Suppressor macrophage treated with lipopolysaccharide for 1 hour (primary cell): ENCODE measurements around the gene HMX1.

Experiments used
- DNase-seq, 3 donors: peaks; one replicate each; pipeline ENCODE4 v3.0.0-alpha.2; 2020 to 2022

HMX1 gene

GRCh38 chr4:8909548-8909947 is 37.9 kb upstream of the HMX1 start:
- DNase-seq: no peak

GRCh38 chr4:8908206-8908893 is 36.7 kb upstream of the HMX1 start:
- no peak for DNase-seq

- no peak for DNase-seq
Measured at GRCh38 chr4:8907596-8908205, 36.1 kb upstream of the HMX1 start.

GRCh38 chr4:8906991-8907595 is 35.5 kb upstream of the HMX1 start:
- no peak for DNase-seq

- DNase-seq: no peak
Measured at GRCh38 chr4:8906668-8906970, 35.0 kb upstream of the HMX1 start.

- DNase-seq: no peak
Measured at GRCh38 chr4:8905773-8906667, 34.4 kb upstream of the HMX1 start.

- DNase-seq: no peak
Measured at GRCh38 chr4:8905226-8905772, 33.7 kb upstream of the HMX1 start.

- no peak for DNase-seq
Measured at GRCh38 chr4:8904666-8905065, 33.0 kb upstream of the HMX1 start.

GRCh38 chr4:8904041-8904501 is 32.4 kb upstream of the HMX1 start:
- no peak for DNase-seq

GRCh38 chr4:8901335-8901734 is 29.7 kb upstream of the HMX1 start:
- DNase-seq: no peak

GRCh38 chr4:8900588-8900987 is 28.9 kb upstream of the HMX1 start:
- no peak for DNase-seq

- no peak for DNase-seq
Measured at GRCh38 chr4:8898419-8898818, 26.8 kb upstream of the HMX1 start.

- no peak for DNase-seq
Measured at GRCh38 chr4:8897251-8898167, 25.9 kb upstream of the HMX1 start.

GRCh38 chr4:8896506-8896905 is 24.9 kb upstream of the HMX1 start:
- DNase-seq: no peak

- no peak for DNase-seq
Measured at GRCh38 chr4:8896071-8896470, 24.4 kb upstream of the HMX1 start.

GRCh38 chr4:8895295-8895694 is 23.7 kb upstream of the HMX1 start:
- DNase-seq: no peak

- DNase-seq: no peak
Measured at GRCh38 chr4:8894424-8894816, 22.8 kb upstream of the HMX1 start.

GRCh38 chr4:8893624-8894423 is 22.2 kb upstream of the HMX1 start:
- DNase-seq: no peak

- no peak for DNase-seq
Measured at GRCh38 chr4:8893227-8893623, 21.6 kb upstream of the HMX1 start.

- no peak for DNase-seq
Measured at GRCh38 chr4:8892556-8893226, 21.1 kb upstream of the HMX1 start.
